DMS 273 treated with DMSO at 0.1 percent for 48 hours (cell line): ENCODE results near the gene PPP1CC.
"Not testable (repeated sequence)": the region's sequence is repeated elsewhere in the genome, so short reads cannot be mapped to it uniquely, and the experiment has no call there.

Source experiments
- DNase-seq: peaks from one replicate; lab custom pipeline; 2025; lab: John Stamatoyannopoulos, UW

Gene PPP1CC

DNA sequence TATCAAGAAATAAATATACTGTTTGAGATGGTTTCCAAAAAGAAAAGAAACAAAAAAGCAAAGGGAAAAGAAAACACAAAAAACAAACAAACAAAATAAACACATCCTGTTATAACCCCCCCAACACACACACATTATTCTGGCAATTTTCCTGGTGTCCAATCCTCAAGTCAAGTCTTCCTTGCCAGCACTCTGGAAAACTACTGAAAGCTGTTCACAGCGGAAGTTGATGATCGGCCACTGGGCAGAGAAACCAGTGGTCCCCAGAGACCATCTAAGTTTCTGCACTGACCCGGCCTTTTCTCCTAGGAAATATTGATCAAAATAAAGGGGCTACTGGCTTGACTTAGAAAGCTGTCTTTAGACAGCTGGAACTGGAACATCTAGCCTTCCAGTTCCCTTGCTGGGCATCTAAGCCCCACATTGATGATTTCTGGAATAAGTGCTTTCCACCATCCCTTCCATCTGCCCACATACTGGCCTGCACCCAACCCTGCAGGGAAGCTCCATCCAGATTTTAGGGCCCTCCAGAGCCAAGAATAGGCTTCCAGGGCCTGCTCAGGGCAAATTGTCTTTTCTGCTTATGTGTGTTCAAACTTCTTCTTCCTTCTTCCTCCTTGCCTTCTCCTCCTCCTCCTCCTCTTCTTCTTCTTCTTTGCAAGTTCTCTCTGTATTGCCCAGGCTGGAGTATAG, 11.6 kb upstream of the PPP1CC start:
- DNase-seq: no peak

- DNase-seq: no peak
Observed at GRCh38 chr12:110750784-110751461, 8.2 kb upstream of the PPP1CC start.

DNA sequence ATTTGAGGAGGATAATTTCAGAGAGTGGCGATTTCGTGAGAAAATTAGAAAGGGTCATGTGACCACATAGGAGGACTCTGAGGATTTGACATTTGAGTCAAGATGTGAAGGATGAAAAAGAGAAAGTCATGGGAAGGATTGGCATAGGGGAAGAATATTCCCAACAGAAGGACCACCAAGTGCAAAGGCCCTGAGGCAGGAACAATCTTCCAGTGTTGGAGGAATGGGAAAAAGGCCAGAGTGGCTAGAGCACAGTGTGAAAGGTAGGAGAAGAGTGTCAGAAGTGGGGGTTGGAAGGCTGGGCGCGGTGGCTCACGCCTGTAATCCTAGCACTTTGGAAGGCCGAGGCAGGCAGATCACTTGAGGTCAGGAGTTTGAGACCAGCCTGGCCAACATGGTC, 3.9 kb upstream of the PPP1CC start:
- no peak for DNase-seq

DNA sequence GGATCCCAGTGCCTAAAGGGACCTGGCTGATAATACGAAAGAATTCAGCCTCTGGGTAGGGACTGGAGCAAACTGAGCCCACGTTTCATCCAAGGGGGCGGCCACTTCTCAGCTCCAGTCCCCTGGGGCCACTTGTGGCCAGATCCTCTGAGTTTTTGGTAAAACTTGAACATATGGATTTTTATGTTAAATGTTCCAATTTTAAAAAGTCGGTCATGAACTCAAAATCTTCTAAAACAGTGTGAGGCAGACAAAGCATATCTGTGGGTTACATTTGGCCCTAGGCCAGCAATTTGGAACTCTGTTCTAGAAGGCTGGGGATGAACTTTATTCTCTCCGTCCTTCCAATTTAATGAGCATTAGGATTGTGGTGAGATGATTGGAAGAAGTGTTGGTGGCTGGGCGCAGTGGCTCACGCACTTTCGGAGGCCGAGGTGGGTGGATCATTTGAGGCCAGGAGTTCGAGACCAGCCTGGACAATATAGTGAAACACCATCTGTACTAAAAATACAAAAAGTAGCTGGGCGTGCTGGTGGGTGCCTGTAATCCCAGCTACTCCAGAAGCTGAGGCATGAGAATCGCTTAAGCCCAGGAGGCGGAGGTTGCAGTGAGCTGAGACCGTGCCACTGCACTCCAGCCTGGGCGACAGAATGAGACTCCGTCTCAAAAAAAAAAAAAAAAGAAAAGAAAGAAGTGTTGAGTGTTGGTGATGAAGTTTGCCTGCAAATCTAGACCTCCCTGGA, 3.0 kb upstream of the PPP1CC start:
- no peak for DNase-seq

DNA sequence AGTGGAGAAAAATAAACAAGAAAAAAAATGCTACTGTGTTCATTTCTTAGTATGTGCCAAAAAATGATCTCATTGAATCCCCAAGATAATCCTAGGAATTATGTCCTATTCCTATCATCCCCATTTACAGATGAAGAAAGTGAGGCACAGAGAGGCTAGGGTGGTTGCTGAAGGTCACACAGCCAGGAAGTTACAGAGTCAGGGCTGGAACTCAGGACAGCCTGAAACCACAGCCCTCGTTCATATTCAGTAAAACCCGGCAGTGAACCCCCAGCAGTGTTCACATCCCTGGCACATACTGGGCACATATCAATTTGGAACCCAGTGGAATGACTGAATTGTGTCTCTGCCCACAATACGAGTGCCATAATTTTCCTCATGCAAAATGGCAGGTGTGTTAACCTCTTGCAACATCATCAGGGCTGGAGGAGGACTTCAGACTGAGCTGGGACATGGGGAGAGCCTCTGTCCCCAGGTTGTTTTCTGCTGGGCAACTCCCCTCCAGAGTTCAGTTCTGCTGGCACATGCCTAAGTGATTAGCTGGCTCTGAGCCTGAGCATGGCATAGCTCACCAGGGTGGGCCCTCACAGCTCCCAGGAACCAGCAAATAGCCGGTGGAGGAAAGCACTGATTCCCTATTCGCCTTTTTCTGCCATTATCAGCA, 2.0 kb upstream of the PPP1CC start:
- DNase-seq: no peak

- DNase-seq: no peak
Observed at GRCh38 chr12:110744151-110744571, 1.5 kb upstream of the PPP1CC start.

DNA sequence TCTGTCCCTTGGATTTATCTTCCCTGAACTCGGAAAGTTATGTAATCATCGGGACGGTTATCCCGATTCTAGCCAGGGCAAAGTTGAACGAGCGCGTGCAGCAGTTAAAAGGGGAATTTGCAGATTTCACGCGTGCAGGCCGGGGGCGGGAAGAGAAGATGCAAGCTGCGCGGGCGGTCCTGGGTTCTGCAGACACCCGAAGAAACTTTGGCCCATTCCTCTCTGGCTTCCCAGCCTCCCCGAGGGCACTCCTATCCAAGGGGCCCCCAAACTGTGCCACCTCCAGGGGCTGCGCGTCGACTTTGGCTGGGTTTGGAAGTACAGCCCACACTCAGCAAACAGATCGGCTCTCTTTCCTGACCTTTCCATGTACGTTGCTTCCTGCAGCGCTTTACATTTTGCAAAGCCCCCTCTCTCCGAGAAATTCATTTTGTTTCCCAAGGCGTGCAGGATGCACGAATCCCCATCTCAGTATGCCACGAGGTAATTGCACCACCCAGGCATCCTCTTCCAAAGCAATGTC, 941 bp upstream of the PPP1CC start:
- DNase-seq: no peak

GRCh38 chr12:110742096-110742717, 484 bp downstream of the PPP1CC start:
- no peak for DNase-seq

DNA sequence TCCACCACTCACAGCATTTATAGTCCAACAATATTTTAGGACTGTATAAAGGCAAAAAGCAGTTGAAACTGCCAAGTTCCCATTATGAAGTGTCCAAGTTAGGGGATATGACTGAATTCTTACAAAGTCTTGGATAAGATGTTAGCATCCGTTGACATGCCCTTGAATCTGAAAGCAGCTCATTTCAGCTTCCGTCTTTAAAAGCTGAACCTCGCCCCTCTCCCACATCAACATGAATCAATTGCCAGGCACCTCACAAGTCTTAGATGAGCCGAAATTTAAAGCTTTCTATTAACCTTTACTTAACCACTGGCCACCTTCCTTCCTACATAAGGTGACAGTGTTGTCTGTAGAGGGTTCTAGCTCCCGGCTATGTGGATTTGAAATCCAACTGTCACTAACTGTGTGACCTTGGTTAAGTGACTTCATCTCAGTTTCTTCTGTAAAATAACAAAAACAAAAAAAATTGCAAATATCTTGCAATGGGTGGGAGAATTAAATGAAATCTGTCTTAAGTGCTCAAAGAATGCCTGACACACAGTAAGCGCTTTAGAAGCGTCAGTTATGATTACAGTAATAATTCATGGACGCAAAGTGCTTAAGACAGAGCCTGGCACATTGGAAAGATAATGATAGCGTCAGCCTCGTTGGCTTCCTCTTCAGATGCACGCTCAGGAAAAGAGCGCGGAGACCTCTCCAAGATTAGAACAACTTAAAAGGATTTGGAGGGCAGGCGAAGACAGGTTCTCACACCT, 1.2 kb downstream of the PPP1CC start:
- DNase-seq: no peak

DNA sequence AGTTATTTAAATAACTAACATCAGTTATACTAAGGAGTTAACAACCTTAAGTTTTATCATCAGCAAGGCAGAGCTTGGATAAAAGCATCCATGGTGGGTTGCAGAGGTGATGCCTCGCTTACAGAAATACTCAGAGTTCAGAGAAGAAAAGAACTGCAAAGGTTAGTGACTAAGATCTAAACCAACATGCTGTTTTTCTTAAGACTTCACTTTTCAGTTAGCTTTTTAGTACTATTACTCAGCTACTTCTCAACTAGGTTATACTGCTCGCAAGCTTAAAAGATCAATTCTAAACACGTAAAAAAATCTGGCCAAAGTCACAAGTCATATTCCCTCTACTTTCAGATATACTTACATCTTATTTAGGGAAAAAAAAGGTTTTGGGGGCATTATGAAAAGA, 2.8 kb downstream of the PPP1CC start:
- no peak for DNase-seq

- DNase-seq: no peak
Observed at GRCh38 chr12:110739488-110739887, 3.2 kb downstream of the PPP1CC start.

DNA sequence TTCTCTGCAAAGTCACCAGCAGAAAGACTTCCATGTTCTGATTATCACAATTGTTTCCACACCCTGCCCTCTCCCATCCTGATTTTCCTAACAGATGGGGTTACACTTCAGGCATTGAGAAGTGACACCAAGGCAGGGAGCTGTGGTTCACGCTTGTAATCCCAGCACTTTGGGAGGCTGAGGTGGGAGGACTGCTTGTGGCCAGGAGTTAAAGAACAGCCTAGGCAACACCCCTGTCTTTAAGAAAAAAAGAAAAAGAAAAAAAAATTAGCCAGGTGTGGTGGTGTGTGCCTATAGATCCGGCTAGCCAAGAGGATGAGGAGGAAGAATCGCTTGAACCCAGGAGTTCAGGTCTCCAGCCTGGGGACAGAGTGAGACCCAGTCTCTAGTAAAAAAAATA, 5.2 kb downstream of the PPP1CC start:
- DNase-seq: no peak

GRCh38 chr12:110737016-110737415, 5.7 kb downstream of the PPP1CC start:
- DNase-seq: not testable (repeated sequence)

GRCh38 chr12:110733900-110734299, 8.8 kb downstream of the PPP1CC start:
- DNase-seq: no peak

- DNase-seq: no peak
Observed at GRCh38 chr12:110733089-110733715, 9.5 kb downstream of the PPP1CC start.

- DNase-seq: no peak
Observed at GRCh38 chr12:110732572-110732971, 10.1 kb downstream of the PPP1CC start.

GRCh38 chr12:110731479-110731878, 11.2 kb downstream of the PPP1CC start:
- no peak for DNase-seq

GRCh38 chr12:110728628-110729027, 14.1 kb downstream of the PPP1CC start:
- no peak for DNase-seq

DNA sequence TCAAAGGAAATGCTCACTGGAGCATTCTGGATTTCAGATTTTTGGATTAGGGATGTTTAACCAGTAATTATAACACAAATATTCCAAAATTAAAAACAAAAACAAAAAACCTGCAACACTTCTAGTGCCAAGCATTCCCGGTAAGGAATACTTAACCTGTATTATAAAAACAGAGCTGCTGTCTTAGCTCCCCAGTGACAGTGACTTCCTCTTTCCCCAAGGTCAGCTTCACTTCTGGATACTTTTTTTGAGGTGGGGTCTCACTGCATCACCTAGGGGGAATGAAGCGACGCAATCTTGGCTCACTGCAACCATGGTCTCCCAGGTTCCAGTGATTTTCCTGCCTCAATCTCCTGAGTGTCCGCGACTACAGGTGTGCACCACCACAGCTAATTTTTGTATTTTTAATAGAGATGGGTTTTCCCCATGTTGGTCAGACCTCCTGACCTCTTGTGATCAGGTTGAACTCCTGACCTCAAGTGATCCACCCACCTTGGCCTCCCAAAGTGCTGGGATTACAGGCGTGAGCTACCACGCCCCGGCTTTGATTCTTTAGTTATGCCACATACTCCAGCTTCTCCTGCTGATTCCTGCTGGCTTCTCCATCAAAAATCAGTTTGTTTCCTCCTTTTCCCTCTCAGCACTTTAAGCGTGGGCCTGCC, 15.9 kb downstream of the PPP1CC start:
- DNase-seq: no peak

DNA sequence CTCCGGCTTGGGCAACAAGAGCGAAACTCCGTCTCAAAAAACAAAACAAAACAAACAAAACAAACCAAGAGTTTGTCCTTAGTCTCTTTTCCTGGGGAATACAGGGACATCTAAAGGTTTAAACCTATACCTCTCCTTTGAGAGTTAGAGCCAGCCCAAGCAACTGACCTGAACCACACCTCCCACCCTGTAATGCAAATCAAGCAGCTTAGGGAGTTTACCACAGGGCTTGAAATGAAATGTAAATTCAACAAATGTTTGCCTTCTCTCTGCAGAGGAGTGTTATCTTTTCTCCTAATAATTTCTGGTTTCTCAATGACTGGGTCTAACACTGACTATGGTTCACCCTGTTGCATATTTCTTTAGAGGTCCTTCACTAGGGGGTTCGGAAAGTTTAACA, 16.7 kb downstream of the PPP1CC start:
- no peak for DNase-seq
